GM12878 (cell line): Measurements from ENCODE around the gene ISL1. TPM values are rescaled to one million over a fixed set of nuclear protein-coding genes. Genes with fewer than 3 reads are reported as not detected.

Source experiments
- ATAC-seq: fragments of 200-7000 bp; cut with Tn5 transposase; 3 replicates; pipeline ENCODE4 v1.9.1; 2020; ENCODE audit warnings: mild to moderate bottlenecking, moderate library complexity
- BruUV-seq: library from RNA; stranded (reverse); fragments of 400-500 nt; replicated peaks from 2 replicates; lab custom pipeline; 2021; lab: Mats Ljungman, UMichigan
- CTCF ChIA-PET: fragments of 300-600 bp; sonication (Branson Sonifier 250); formaldehyde crosslinking; extraction: SDS; loops from one replicate; lab custom pipeline; 2021; ENCODE audit warnings: inconsistent platforms; lab: Yijun Ruan, JAX
- POLR2A ChIA-PET: fragments of 350-600 bp; formaldehyde crosslinking; extraction: SDS; loops from one replicate; lab custom pipeline; 2021; ENCODE audit warnings: inconsistent platforms; lab: Charles Lee
- RAD21 ChIA-PET: fragments of 300-600 bp; sonication (Branson Sonifier 250); formaldehyde crosslinking; loops from one replicate; lab custom pipeline; 2023; ENCODE audit warnings: antibody characterized with exemption; ENCODE audit not compliant: unreplicated experiment; lab: Charles Lee
- SMC1A ChIA-PET: fragments of 300-600 bp; sonication (Branson Sonifier 250); formaldehyde crosslinking; loops from one replicate; lab custom pipeline; 2023; ENCODE audit not compliant: unreplicated experiment, uncharacterized antibody; lab: Charles Lee
- DNase-seq: peaks from one replicate; pipeline ENCODE4 v3.0.0-alpha.2; 2011; ENCODE audit warnings: low read depth, low spot score
- FAIRE-seq: peaks from 3 replicates; lab custom pipeline; 2011; peaks lifted over from hg19 to GRCh38; lab: Jason Lieb, UNC
- H2AFZ ChIP-seq: 2 replicates; pipeline ENCODE4 v1.6.0; 2011; ENCODE audit warnings: low read depth, low read length, control low read depth; ENCODE audit not compliant: control insufficient read depth
- H3K27ac ChIP-seq: 2 replicates; pipeline ENCODE4 v1.5.1; 2011; ENCODE audit warnings: control low read depth; ENCODE audit not compliant: control insufficient read depth, insufficient read depth
- H3K27me3 ChIP-seq, 2 experiments: replicated peaks in 1 of 2; 2 replicates each; pipeline versions ENCODE4 v1.6.0 to v1.6.1; 2011; ENCODE audit warnings: low read length in 1 of 2; ENCODE audit not compliant: control insufficient read depth in 2 of 2, insufficient read depth in 2 of 2
- H3K36me3 ChIP-seq, 2 experiments: 2 replicates each; pipeline ENCODE4 v1.5.1; 2011; ENCODE audit warnings: low read length in 1 of 2; ENCODE audit not compliant: control insufficient read depth in 2 of 2, insufficient read depth in 2 of 2
- H3K4me1 ChIP-seq: 2 replicates; pipeline ENCODE4 v1.6.1; 2011; ENCODE audit warnings: mild to moderate bottlenecking, low read length, moderate library complexity, mixed read lengths; ENCODE audit not compliant: control insufficient read depth, insufficient read depth
- H3K4me2 ChIP-seq: 2 replicates; pipeline ENCODE4 v1.6.0; 2011; ENCODE audit warnings: control low read depth; ENCODE audit not compliant: control insufficient read depth, insufficient read depth
- H3K4me3 ChIP-seq: fragments of 200-600 bp; sonication (generic); 2 replicates; pipeline ENCODE4 v1.5.1; 2016
- H3K79me2 ChIP-seq: 2 replicates; pipeline ENCODE4 v1.6.0; 2011; ENCODE audit warnings: low read length; ENCODE audit not compliant: control insufficient read depth, insufficient read depth
- H3K9ac ChIP-seq: 2 replicates; pipeline ENCODE4 v1.8.0; 2011; ENCODE audit warnings: low read length, control low read depth, mixed read lengths; ENCODE audit not compliant: control insufficient read depth, insufficient read depth
- H3K9me3 ChIP-seq: replicated peaks from 3 replicates; pipeline ENCODE4 v1.5.1; 2011; ENCODE audit warnings: mild to moderate bottlenecking, low read length; ENCODE audit not compliant: control insufficient read depth, insufficient read depth
- H4K20me1 ChIP-seq: 2 replicates; pipeline ENCODE4 v1.6.0; 2011; ENCODE audit not compliant: control insufficient read depth, insufficient read depth
- BACH1 ChIP-seq: fragments of 450-650 bp; IDR thresholded peaks from 2 replicates; pipeline ENCODE4 v1.6.1; 2017; ENCODE audit warnings: mild to moderate bottlenecking, borderline replicate concordance
- CBX5 ChIP-seq: sonication (generic); IDR thresholded peaks from 2 replicates; pipeline ENCODE4 v1.6.1; 2016; ENCODE audit warnings: low read depth, moderate library complexity, mild to moderate bottlenecking, inconsistent platforms
- CHD2 ChIP-seq: IDR thresholded peaks from 2 replicates; pipeline ENCODE4 v1.6.1; 2011; ENCODE audit warnings: low read depth, low read length, improper control_type of control experiment, borderline replicate concordance
- ETV6 ChIP-seq, 2 experiments: fragments of 450-650 bp in 1 of 2; IDR thresholded peaks in 1 of 2; conservative IDR thresholded peaks in 1 of 2; 2 replicates each; pipeline ENCODE4 v1.6.1; 2014; ENCODE audit warnings: antibody characterized with exemption in 1 of 2, borderline replicate concordance in 1 of 2, low read depth in 1 of 2, mild to moderate bottlenecking in 1 of 2, moderate library complexity in 1 of 2
- NKRF ChIP-seq: fragments of 450-650 bp; conservative IDR thresholded peaks from 2 replicates; pipeline ENCODE4 v1.6.1; 2017; ENCODE audit warnings: mild to moderate bottlenecking, moderate library complexity
- SUZ12 ChIP-seq: fragments of 200-600 bp; sonication (generic); IDR thresholded peaks from one replicate; pipeline ENCODE4 v1.6.1; 2018; ENCODE audit warnings: antibody characterized with exemption, mild to moderate bottlenecking; ENCODE audit not compliant: unreplicated experiment
- TAF1 ChIP-seq: IDR thresholded peaks from 2 replicates; pipeline ENCODE4 v1.6.1; 2011; ENCODE audit warnings: mild to moderate bottlenecking, low read depth, low read length, borderline replicate concordance
- WGBS: methylation state at CpG from one replicate; pipeline ENCODE4 v1.1.6; 2016; ENCODE audit warnings: low lambda C conversion rate; ENCODE audit not compliant: insufficient replicate concordance, insufficient coverage; ENCODE audit errors: missing lambda C conversion rate; 5-methylcytosine and 5-hydroxymethylcytosine counted together
- in situ Hi-C: fragments of 300-500 bp; cut with MboI; formaldehyde crosslinking; loops from 9 replicates; pipeline ENCODE4 v1.14.3; 2018; ENCODE audit warnings: mixed read lengths
- intact Hi-C: fragments of 100-400 bp; cut with micrococcal nuclease; formaldehyde crosslinking; loops from one replicate; pipeline ENCODE4 v1.14.2; 2022; ENCODE audit not compliant: unreplicated experiment
- polyA plus RNA-seq, 11 experiments: library from polyadenylated mRNA; depleted of rRNA in 4 of 11; unstranded in 6 of 11; stranded (reverse) in 5 of 11; fragments of >200 nt; fragmentation: Nextera tagmentation in 4 of 11; fragmentation: Illumina TruSeq in 1 of 11; extraction: Ambion mirVana in 4 of 11; extraction: Trizol in 1 of 11; gene quantifications; 1 replicate in 1 of 11; 2 replicates in 10 of 11; pipeline versions ENCODE4 v1.2.1 to v1.2.3, GENCODE V29; 2011 to 2016; ENCODE audit warnings: inconsistent platforms in 2 of 11, missing spikeins in 2 of 11, low read depth in 1 of 11
- total RNA-seq, 4 experiments: library from RNA; depleted of rRNA in 3 of 4; stranded (reverse); fragments of >200 nt in 3 of 4; fragmentation: Illumina TruSeq in 1 of 4; extraction: Trizol in 1 of 4; gene quantifications; 2 replicates each; pipeline versions ENCODE4 v1.2.1 to v1.2.3, GENCODE V29; 2013 to 2021

Gene ISL1
- total and polyA plus RNA-seq, 10 of the 15 experiments (the other 5 are each of a cell fraction or from before 2014, with no cell fraction given) = 0.08 TPM; not detected in 9

GRCh38 chr5:51347157-51347556 lies 36.1 kb upstream of the ISL1 start:
- Histone ChIP-seq H4K20me1 (no peaks in the 10 kb centered on the region), H3K27me3 (no peaks in the 10 kb centered on the region), H3K36me3 (no peaks in the 10 kb centered on the region), H3K9ac (no peak overlapping the region), H2AFZ (no peak overlapping the region), H3K4me1 (no peaks in the 10 kb centered on the region), H3K4me3 (no peak overlapping the region), H3K79me2 (no peaks in the 10 kb centered on the region), H3K4me2 (no peak overlapping the region), H3K9me3 (no peaks in the 10 kb centered on the region), H3K27ac (no peak overlapping the region)
- BruUV-seq = no TSS peak
- ChIA-PET RAD21 (no interaction called here), SMC1A (interaction anchor here (0.9 kb wide), 1 partner anchor 376 kb away, joined by 3 read pairs; no protein-coding TSS in a partner anchor), CTCF (interaction anchor here (1.2 to 1.5 kb wide), 2 partner anchors 15 to 384 kb away, joined by 3 to 6 read pairs; no protein-coding TSS in a partner anchor), POLR2A (no interaction called here)
- DNase-seq (no peak), ATAC-seq (no peak), FAIRE-seq (no peak)
- TF ChIP-seq CHD2 (no peak), SUZ12 (no peak), BACH1 (no peak), NKRF (no peak), CBX5 (no peak), TAF1 (no peak), ETV6 (conservative IDR thresholded peaks at IDR 0.05 in 1 of 2, IDR thresholded peaks at IDR 0.05 in 1 of 2; ENCODE audit: borderline replicate concordance in 1 of 2, low read depth in 1 of 2) (no peak)
- in situ Hi-C loops (no loop called here), intact Hi-C loops (no loop called here)
- 0% methylated on average over 1 of the region's 1 CpG for WGBS
